Measurements from ENCODE around the gene CRABP1. TPM values are rescaled to one million over a fixed set of nuclear protein-coding genes. Genes with fewer than 3 reads are reported as not detected.

Gene CRABP1
- total RNA-seq, 1 experiment from 2014 or later, result not detected

GRCh38 chr15:78382114-78382880, 42.1 kb downstream of the CRABP1 start:
- DNase-seq, result no peak
- Histone ChIP-seq H3K36me3 (ENCODE audit: insufficient read depth, low read length) (no peaks in the 10 kb centered on the region), H3K27ac (ENCODE audit: low read length) (no peak overlapping the region), H3K79me2 (ENCODE audit: low read length) (no peaks in the 10 kb centered on the region), H3K9ac (ENCODE audit: low read length) (no peak overlapping the region), H3K4me1 (ENCODE audit: low read length) (no peaks in the 10 kb centered on the region), H4K20me1 (ENCODE audit: insufficient read depth, low read depth, low read length) (no peaks in the 10 kb centered on the region), H3K9me3 (ENCODE audit: low read length) (no peaks in the 10 kb centered on the region), H3K4me2 (ENCODE audit: low read depth, low read length, poor library complexity, severe bottlenecking) (no peak overlapping the region), H2AFZ (ENCODE audit: low read length) (no peak overlapping the region), H3K27me3 (ENCODE audit: low read length) (no peaks in the 10 kb centered on the region), H3K9me2 (replicated peaks; ENCODE audit: insufficient read depth, low read length) (no peaks in the 10 kb centered on the region), H3K4me3 (ENCODE audit: low read length) (no peak overlapping the region)

- Histone ChIP-seq H3K4me1 (ENCODE audit: low read length) (no peaks in the 10 kb centered on the region), H3K4me2 (ENCODE audit: low read depth, low read length, poor library complexity, severe bottlenecking) (no peak overlapping the region), H3K9me2 (replicated peaks; ENCODE audit: insufficient read depth, low read length) (no peaks in the 10 kb centered on the region), H3K79me2 (ENCODE audit: low read length) (no peaks in the 10 kb centered on the region), H3K27ac (ENCODE audit: low read length) (no peak overlapping the region), H3K27me3 (ENCODE audit: low read length) (no peaks in the 10 kb centered on the region), H3K9ac (ENCODE audit: low read length) (no peak overlapping the region), H4K20me1 (ENCODE audit: insufficient read depth, low read depth, low read length) (no peaks in the 10 kb centered on the region), H3K9me3 (ENCODE audit: low read length) (no peaks in the 10 kb centered on the region), H3K36me3 (ENCODE audit: insufficient read depth, low read length) (no peaks in the 10 kb centered on the region), H2AFZ (ENCODE audit: low read length) (no peak overlapping the region), H3K4me3 (ENCODE audit: low read length) (no peak overlapping the region)
- no peak for DNase-seq
Measured at GRCh38 chr15:78384651-78385050, 44.5 kb downstream of the CRABP1 start.

DNA sequence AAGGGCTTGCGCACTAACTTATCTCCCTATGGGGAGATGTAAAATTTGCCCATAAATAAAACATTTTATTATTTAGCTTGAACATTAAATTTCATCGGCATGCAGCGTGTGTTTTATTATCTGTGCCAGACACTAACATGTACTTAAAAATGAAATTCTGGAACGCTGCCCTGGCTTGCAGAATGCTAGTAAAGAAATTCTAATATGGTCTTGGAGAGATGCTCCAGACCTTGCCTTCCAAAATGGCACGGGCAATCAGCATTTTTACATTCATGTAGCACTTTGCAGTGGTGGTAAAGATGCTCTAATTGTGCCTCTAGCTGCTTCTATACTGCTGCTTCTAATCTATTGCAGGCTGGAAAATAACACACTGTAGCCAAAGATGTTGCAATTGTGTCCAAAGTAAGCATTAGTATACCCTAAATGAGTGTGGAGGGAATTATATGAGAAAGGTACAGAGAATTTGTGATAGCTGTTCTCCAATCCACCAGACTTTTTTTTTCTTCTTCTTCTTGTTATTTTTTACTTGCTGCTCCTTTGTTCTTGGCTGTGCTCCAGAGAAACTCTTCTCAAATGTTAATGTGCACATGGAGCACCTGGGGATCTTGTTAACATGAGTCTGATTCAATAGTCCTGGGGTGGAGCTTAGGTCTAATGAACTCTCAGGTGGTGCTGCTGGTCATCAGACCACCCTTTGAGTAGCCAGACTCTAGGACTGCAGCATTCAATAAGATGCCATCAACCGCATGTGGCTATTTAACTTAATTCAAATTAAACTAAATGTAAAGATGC, 47.3 kb downstream of the CRABP1 start:
- DNase-seq, result no peak
- no peak overlapping the region for H3K4me2 ChIP-seq (ENCODE audit: low read depth, low read length, poor library complexity, severe bottlenecking)
- H3K4me1 ChIP-seq (ENCODE audit: low read length), result no peaks in the 10 kb centered on the region
- no peaks in the 10 kb centered on the region for H3K36me3 ChIP-seq (ENCODE audit: insufficient read depth, low read length)
- H3K9me2 ChIP-seq (replicated peaks; ENCODE audit: insufficient read depth, low read length), result no peaks in the 10 kb centered on the region
- H3K9ac ChIP-seq (ENCODE audit: low read length), result no peak overlapping the region
- H3K9me3 ChIP-seq (ENCODE audit: low read length), result no peaks in the 10 kb centered on the region
- no peak overlapping the region for H3K4me3 ChIP-seq (ENCODE audit: low read length)
- no peaks in the 10 kb centered on the region for H3K79me2 ChIP-seq (ENCODE audit: low read length)
- no peaks in the 10 kb centered on the region for H3K27me3 ChIP-seq (ENCODE audit: low read length)
- no peak overlapping the region for H2AFZ ChIP-seq (ENCODE audit: low read length)
- no peak overlapping the region for H3K27ac ChIP-seq (ENCODE audit: low read length)
- H4K20me1 ChIP-seq (ENCODE audit: insufficient read depth, low read depth, low read length), result no peaks in the 10 kb centered on the region

GRCh38 chr15:78388865-78389264, 48.7 kb downstream of the CRABP1 start:
- Histone ChIP-seq H3K79me2 (ENCODE audit: low read length) (no peaks in the 10 kb centered on the region), H3K4me1 (ENCODE audit: low read length) (no peaks in the 10 kb centered on the region), H2AFZ (ENCODE audit: low read length) (no peak overlapping the region), H3K27ac (ENCODE audit: low read length) (no peak overlapping the region), H3K9ac (ENCODE audit: low read length) (no peak overlapping the region), H3K9me2 (replicated peaks; ENCODE audit: insufficient read depth, low read length) (no peaks in the 10 kb centered on the region), H4K20me1 (ENCODE audit: insufficient read depth, low read depth, low read length) (no peaks in the 10 kb centered on the region), H3K4me3 (ENCODE audit: low read length) (no peak overlapping the region), H3K36me3 (ENCODE audit: insufficient read depth, low read length) (no peaks in the 10 kb centered on the region), H3K4me2 (ENCODE audit: low read depth, low read length, poor library complexity, severe bottlenecking) (no peak overlapping the region), H3K27me3 (ENCODE audit: low read length) (no peaks in the 10 kb centered on the region), H3K9me3 (ENCODE audit: low read length) (no peaks in the 10 kb centered on the region)
- no peak for DNase-seq

GRCh38 chr15:78389322-78389721, 49.2 kb downstream of the CRABP1 start:
- Histone ChIP-seq H3K27me3 (ENCODE audit: low read length) (no peaks in the 10 kb centered on the region), H3K9ac (ENCODE audit: low read length) (no peak overlapping the region), H3K4me3 (ENCODE audit: low read length) (no peak overlapping the region), H3K4me2 (ENCODE audit: low read depth, low read length, poor library complexity, severe bottlenecking) (no peak overlapping the region), H4K20me1 (ENCODE audit: insufficient read depth, low read depth, low read length) (no peaks in the 10 kb centered on the region), H2AFZ (ENCODE audit: low read length) (no peak overlapping the region), H3K9me2 (replicated peaks; ENCODE audit: insufficient read depth, low read length) (no peaks in the 10 kb centered on the region), H3K27ac (ENCODE audit: low read length) (no peak overlapping the region), H3K9me3 (ENCODE audit: low read length) (no peaks in the 10 kb centered on the region), H3K79me2 (ENCODE audit: low read length) (no peaks in the 10 kb centered on the region), H3K36me3 (ENCODE audit: insufficient read depth, low read length) (no peaks in the 10 kb centered on the region), H3K4me1 (ENCODE audit: low read length) (no peaks in the 10 kb centered on the region)
- no peak for DNase-seq

DNA sequence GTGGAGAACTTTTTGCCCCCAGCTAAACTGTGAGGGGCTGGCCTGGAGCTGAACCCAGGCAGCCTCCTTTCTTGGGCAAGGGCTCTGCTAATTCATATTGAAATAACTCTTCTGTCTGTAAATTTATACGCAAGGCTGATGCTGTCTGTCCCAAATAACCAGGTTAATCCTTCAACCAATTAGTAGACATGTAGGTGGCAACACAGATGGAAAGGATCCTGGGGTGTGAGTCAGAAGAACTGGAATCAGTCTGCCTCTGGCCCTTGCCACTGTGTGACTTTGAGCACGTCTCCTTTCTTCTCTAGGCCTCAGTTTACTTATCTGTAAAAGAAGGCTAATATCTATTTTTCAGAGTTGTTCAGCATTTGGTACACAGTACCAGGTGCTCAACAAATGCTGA, 49.6 kb downstream of the CRABP1 start:
- DNase-seq, result no peak
- no peaks in the 10 kb centered on the region for H4K20me1 ChIP-seq (ENCODE audit: insufficient read depth, low read depth, low read length)
- no peaks in the 10 kb centered on the region for H3K27me3 ChIP-seq (ENCODE audit: low read length)
- H3K9ac ChIP-seq (ENCODE audit: low read length), result no peak overlapping the region
- no peak overlapping the region for H3K4me2 ChIP-seq (ENCODE audit: low read depth, low read length, poor library complexity, severe bottlenecking)
- H3K9me2 ChIP-seq (replicated peaks; ENCODE audit: insufficient read depth, low read length), result no peaks in the 10 kb centered on the region
- no peaks in the 10 kb centered on the region for H3K9me3 ChIP-seq (ENCODE audit: low read length)
- no peaks in the 10 kb centered on the region for H3K36me3 ChIP-seq (ENCODE audit: insufficient read depth, low read length)
- H3K27ac ChIP-seq (ENCODE audit: low read length), result no peak overlapping the region
- no peaks in the 10 kb centered on the region for H3K79me2 ChIP-seq (ENCODE audit: low read length)
- no peak overlapping the region for H2AFZ ChIP-seq (ENCODE audit: low read length)
- H3K4me1 ChIP-seq (ENCODE audit: low read length), result no peaks in the 10 kb centered on the region
- H3K4me3 ChIP-seq (ENCODE audit: low read length), result no peak overlapping the region

- Histone ChIP-seq H3K4me1 (ENCODE audit: low read length) (no peaks in the 10 kb centered on the region), H3K27ac (ENCODE audit: low read length) (no peak overlapping the region), H3K9me2 (replicated peaks; ENCODE audit: insufficient read depth, low read length) (no peaks in the 10 kb centered on the region), H2AFZ (ENCODE audit: low read length) (no peak overlapping the region), H4K20me1 (ENCODE audit: insufficient read depth, low read depth, low read length) (no peaks in the 10 kb centered on the region), H3K36me3 (ENCODE audit: insufficient read depth, low read length) (no peaks in the 10 kb centered on the region), H3K79me2 (ENCODE audit: low read length) (no peaks in the 10 kb centered on the region), H3K27me3 (ENCODE audit: low read length) (no peaks in the 10 kb centered on the region), H3K9ac (ENCODE audit: low read length) (no peak overlapping the region), H3K4me2 (ENCODE audit: low read depth, low read length, poor library complexity, severe bottlenecking) (no peak overlapping the region), H3K4me3 (ENCODE audit: low read length) (no peak overlapping the region), H3K9me3 (ENCODE audit: low read length) (no peaks in the 10 kb centered on the region)
- no peak for DNase-seq
Measured at GRCh38 chr15:78390242-78390641, 50.1 kb downstream of the CRABP1 start.

DNA sequence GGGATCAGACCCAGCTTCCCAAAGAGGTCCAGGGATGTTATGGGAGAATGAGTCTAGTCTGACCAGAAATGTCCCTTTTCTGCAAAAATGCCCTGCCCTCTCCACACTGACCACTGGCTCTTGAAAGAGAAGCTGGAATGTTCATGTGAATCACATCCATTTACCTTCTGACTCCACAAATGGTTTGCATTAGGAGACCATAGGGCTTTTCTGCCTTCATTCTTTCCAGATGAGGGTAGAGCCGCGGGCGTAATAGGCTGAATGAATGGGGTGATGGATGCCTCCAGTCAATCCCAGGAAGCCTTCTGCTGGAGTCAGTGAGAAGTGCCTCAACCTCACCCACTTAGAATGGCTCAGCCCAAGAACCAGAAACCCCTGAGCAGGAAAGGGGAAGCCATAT, 50.7 kb downstream of the CRABP1 start:
- Histone ChIP-seq H3K4me2 (ENCODE audit: low read depth, low read length, poor library complexity, severe bottlenecking) (no peak overlapping the region), H3K9me3 (ENCODE audit: low read length) (no peaks in the 10 kb centered on the region), H3K79me2 (ENCODE audit: low read length) (no peaks in the 10 kb centered on the region), H3K36me3 (ENCODE audit: insufficient read depth, low read length) (no peaks in the 10 kb centered on the region), H4K20me1 (ENCODE audit: insufficient read depth, low read depth, low read length) (no peaks in the 10 kb centered on the region), H2AFZ (ENCODE audit: low read length) (no peak overlapping the region), H3K27me3 (ENCODE audit: low read length) (no peaks in the 10 kb centered on the region), H3K4me3 (ENCODE audit: low read length) (no peak overlapping the region), H3K4me1 (ENCODE audit: low read length) (no peaks in the 10 kb centered on the region), H3K27ac (ENCODE audit: low read length) (no peak overlapping the region), H3K9ac (ENCODE audit: low read length) (no peak overlapping the region), H3K9me2 (replicated peaks; ENCODE audit: insufficient read depth, low read length) (no peaks in the 10 kb centered on the region)
- no peak for DNase-seq
